Measurements from ENCODE around the gene CLDN15.

DNA sequence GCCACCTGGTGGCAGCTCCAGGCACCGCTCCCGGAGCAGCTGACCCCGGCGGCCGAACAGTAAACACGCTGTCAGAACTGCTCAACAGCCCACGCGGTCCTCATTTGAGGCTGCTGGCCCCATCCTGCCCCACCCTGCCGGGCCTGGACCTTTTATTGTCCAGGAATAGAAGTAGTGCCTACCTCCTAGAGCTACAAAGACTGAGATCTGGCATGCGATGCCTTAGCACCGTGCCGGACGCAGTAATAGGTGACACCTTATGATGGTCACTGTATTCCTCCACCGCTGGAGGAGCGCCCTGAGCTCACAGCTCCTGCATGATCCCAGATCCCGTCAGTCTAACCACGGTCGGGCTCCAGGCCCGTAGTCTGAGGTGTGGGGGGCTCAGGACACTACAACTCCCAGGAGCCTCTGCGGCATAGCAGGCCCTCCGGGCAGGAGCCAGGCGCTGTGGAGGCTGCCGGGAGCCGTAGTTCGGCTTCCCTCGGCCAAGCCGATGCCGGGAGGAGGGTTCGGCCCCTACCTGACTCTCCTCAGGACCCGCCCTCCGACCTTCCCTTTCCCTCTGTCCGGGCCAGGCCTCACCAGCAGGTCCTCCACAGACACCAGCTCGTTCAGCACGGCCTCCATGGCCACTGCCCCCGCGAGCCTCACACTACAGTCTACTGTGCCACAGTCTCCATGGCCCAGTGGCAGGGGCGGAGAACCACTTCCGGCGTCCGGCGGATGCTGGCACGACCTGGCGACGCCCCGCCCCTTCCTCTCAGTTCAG lies 7.0 kb upstream of the CLDN15 start, which contains the start of gene FIS1:
- TF ChIP-seq, protein P1, sequence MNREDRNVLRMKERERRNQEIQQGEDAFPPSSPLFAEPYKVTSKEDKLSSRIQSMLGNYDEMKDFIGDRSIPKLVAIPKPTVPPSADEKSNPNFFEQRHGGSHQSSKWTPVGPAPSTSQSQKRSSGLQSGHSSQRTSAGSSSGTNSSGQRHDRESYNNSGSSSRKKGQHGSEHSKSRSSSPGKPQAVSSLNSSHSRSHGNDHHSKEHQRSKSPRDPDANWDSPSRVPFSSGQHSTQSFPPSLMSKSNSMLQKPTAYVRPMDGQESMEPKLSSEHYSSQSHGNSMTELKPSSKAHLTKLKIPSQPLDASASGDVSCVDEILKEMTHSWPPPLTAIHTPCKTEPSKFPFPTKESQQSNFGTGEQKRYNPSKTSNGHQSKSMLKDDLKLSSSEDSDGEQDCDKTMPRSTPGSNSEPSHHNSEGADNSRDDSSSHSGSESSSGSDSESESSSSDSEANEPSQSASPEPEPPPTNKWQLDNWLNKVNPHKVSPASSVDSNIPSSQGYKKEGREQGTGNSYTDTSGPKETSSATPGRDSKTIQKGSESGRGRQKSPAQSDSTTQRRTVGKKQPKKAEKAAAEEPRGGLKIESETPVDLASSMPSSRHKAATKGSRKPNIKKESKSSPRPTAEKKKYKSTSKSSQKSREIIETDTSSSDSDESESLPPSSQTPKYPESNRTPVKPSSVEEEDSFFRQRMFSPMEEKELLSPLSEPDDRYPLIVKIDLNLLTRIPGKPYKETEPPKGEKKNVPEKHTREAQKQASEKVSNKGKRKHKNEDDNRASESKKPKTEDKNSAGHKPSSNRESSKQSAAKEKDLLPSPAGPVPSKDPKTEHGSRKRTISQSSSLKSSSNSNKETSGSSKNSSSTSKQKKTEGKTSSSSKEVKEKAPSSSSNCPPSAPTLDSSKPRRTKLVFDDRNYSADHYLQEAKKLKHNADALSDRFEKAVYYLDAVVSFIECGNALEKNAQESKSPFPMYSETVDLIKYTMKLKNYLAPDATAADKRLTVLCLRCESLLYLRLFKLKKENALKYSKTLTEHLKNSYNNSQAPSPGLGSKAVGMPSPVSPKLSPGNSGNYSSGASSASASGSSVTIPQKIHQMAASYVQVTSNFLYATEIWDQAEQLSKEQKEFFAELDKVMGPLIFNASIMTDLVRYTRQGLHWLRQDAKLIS (CRISPR knock-in tag; IDR thresholded peaks at IDR 0.05; ENCODE audit: borderline replicate concordance), result no peak
- TF ChIP-seq, protein P2, sequence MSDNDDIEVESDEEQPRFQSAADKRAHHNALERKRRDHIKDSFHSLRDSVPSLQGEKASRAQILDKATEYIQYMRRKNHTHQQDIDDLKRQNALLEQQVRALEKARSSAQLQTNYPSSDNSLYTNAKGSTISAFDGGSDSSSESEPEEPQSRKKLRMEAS (CRISPR knock-in tag; IDR thresholded peaks at IDR 0.05), result peak; percentile 58
- TF ChIP-seq ESRRA (CRISPR knock-in tag; IDR thresholded peaks at IDR 0.05; ENCODE audit: borderline replicate concordance) (0 out of 2 replicates have a peak, but pooled peaks have one; percentile 26), ZNF121 (CRISPR knock-in tag; IDR thresholded peaks at IDR 0.05) (no peak)
- TF ChIP-seq, protein P3, sequence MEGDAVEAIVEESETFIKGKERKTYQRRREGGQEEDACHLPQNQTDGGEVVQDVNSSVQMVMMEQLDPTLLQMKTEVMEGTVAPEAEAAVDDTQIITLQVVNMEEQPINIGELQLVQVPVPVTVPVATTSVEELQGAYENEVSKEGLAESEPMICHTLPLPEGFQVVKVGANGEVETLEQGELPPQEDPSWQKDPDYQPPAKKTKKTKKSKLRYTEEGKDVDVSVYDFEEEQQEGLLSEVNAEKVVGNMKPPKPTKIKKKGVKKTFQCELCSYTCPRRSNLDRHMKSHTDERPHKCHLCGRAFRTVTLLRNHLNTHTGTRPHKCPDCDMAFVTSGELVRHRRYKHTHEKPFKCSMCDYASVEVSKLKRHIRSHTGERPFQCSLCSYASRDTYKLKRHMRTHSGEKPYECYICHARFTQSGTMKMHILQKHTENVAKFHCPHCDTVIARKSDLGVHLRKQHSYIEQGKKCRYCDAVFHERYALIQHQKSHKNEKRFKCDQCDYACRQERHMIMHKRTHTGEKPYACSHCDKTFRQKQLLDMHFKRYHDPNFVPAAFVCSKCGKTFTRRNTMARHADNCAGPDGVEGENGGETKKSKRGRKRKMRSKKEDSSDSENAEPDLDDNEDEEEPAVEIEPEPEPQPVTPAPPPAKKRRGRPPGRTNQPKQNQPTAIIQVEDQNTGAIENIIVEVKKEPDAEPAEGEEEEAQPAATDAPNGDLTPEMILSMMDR (IDR thresholded peaks at IDR 0.05), result peak; percentile 47
- TF ChIP-seq, protein P4, sequence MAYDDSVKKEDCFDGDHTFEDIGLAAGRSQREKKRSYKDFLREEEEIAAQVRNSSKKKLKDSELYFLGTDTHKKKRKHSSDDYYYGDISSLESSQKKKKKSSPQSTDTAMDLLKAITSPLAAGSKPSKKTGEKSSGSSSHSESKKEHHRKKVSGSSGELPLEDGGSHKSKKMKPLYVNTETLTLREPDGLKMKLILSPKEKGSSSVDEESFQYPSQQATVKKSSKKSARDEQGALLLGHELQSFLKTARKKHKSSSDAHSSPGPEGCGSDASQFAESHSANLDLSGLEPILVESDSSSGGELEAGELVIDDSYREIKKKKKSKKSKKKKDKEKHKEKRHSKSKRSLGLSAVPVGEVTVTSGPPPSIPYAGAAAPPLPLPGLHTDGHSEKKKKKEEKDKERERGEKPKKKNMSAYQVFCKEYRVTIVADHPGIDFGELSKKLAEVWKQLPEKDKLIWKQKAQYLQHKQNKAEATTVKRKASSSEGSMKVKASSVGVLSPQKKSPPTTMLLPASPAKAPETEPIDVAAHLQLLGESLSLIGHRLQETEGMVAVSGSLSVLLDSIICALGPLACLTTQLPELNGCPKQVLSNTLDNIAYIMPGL (CRISPR knock-in tag; IDR thresholded peaks at IDR 0.05), result no peak
- TF ChIP-seq, protein P5, sequence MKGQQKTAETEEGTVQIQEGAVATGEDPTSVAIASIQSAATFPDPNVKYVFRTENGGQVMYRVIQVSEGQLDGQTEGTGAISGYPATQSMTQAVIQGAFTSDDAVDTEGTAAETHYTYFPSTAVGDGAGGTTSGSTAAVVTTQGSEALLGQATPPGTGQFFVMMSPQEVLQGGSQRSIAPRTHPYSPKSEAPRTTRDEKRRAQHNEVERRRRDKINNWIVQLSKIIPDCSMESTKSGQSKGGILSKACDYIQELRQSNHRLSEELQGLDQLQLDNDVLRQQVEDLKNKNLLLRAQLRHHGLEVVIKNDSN (CRISPR knock-in tag; IDR thresholded peaks at IDR 0.05), result no peak; the same call in 1 of the 2 replicates
- TF ChIP-seq, protein P6, sequence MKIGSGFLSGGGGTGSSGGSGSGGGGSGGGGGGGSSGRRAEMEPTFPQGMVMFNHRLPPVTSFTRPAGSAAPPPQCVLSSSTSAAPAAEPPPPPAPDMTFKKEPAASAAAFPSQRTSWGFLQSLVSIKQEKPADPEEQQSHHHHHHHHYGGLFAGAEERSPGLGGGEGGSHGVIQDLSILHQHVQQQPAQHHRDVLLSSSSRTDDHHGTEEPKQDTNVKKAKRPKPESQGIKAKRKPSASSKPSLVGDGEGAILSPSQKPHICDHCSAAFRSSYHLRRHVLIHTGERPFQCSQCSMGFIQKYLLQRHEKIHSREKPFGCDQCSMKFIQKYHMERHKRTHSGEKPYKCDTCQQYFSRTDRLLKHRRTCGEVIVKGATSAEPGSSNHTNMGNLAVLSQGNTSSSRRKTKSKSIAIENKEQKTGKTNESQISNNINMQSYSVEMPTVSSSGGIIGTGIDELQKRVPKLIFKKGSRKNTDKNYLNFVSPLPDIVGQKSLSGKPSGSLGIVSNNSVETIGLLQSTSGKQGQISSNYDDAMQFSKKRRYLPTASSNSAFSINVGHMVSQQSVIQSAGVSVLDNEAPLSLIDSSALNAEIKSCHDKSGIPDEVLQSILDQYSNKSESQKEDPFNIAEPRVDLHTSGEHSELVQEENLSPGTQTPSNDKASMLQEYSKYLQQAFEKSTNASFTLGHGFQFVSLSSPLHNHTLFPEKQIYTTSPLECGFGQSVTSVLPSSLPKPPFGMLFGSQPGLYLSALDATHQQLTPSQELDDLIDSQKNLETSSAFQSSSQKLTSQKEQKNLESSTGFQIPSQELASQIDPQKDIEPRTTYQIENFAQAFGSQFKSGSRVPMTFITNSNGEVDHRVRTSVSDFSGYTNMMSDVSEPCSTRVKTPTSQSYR (CRISPR knock-in tag; IDR thresholded peaks at IDR 0.05), result peak; percentile 45; the same call in 1 of the 2 replicates

Measured in WTC11 (cell line).